HG03139 (cell line): ENCODE results near the gene SMU1.
"Not testable (repeated sequence)": the region's sequence is repeated elsewhere in the genome, so short reads cannot be mapped to it uniquely, and the experiment has no call there.

Experiments
- ATAC-seq: cut with Tn5 transposase; IDR thresholded peaks from one replicate; pipeline ENCODE4 v1.9.1; 2021; ENCODE audit not compliant: unreplicated experiment

The SMU1 gene

DNA sequence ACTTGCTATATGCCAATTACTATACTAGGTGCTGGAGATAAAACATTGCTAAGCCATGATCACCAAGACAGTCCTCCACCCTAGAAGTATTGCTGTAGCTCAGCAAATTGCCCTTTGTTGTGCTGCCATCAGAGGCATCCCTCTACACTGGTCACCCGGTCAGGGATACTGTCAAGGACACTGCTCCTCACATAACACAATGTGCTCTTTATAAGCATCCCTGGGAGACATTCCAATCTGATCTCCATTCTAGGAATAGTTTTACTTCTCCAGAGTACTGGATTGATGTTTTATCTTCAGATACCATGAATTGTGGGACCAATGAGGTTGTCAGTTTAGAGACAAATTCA is 61.8 kb downstream of the SMU1 start:
- no peak for ATAC-seq

DNA sequence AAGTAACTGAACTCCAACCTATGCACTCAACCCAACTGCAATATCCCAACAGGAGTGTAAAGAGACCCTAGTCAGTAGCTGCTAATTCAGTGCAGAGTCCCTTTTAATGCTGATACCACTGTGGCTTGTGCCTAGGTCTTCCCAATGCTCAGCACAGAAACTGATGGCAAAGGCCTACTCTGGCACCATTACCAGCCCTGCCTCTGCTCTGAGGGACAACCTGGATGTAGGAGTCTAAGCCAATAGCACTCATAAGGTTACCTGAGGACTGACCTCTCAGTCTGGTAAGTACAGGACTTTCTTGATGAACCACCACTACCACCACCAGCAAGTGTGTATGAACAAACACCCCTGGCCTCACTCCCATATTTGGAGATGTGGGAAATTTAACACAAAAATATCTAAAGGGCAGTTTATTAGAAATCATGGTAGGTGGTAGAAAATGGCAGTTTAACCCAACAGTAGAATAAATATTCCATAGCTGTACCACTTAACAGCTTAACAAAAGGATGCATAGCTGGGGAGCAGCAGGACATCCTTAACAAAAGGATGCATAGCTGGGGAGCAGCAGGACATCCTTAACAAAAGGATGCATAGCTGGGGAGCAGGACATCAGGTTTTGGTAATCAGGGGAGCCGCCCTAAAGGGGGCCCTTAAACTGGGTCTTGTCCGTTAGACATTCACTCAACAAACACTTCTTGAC is 62.4 kb downstream of the SMU1 start:
- ATAC-seq = no peak

DNA sequence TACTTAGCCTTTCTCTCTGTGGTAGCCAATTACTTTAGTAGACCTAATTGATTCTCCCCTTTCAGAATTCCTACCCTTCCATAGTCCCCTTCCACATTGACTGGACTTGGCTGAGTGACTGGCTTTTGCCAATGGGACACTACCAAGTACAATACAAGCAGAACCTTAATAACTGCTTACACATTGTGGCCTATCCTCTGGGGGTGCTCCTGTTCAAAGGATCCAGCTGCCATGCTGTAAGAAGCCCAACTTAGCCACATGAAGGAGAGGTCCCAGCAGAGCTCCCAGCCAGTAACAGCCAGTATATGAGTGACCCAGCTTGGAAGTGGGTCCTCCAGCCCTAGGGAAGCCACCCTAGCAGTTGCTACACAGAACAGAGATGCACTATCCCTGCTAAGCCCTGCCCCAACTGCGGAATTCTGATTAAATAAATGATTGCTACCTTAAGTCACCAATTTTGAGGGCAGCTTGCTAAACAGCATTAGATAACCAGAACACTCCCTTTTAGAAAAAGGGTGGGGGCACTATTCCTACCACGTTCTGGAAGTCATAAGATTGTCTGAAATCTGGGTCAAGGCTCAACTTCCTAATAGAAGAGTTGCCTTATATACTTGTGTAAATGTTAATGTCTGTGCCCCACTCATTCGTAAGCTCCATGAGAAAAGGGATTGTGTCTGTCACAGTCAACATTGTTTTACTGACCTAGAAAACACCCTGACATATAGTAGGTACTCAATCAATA is 64.0 kb downstream of the SMU1 start:
- ATAC-seq = no peak

DNA sequence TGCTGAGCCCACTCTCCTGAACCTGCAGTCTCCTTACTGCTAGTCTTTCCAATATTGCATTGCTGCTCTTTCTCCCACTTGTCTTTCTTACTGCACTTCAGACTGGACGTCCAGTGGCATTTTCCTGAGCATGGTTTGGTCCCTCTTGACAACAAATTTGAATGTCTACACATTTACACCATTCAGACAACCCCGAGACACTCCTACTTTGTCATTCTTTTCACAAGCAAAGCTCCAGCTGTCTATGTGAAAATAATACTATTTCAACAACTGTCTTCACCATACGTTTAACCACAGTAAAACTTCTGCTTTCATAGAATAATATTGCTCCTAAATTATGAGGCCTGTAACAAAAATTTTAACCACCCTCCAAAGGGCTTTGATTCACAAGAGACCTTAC is 64.6 kb downstream of the SMU1 start:
- ATAC-seq = no peak

GRCh38 chr9:33007755-33008154 is 68.7 kb downstream of the SMU1 start:
- ATAC-seq = no peak

- not testable (repeated sequence) for ATAC-seq
These were observed 71.1 kb downstream of the SMU1 start for GRCh38 chr9:33005335-33005734.

- not testable (repeated sequence) for ATAC-seq
These were observed 75.8 kb downstream of the SMU1 start for GRCh38 chr9:33000682-33001055.

GRCh38 chr9:32992595-32993238 is 83.8 kb downstream of the SMU1 start:
- ATAC-seq = no peak

GRCh38 chr9:32991897-32992594 is 84.4 kb downstream of the SMU1 start:
- ATAC-seq = no peak
